Stimulated activated CD4-positive, alpha-beta T cell treated with anti-CD3 and anti-CD28 coated beads, Interleukin-12 subunit alpha, Interleukin-12 subunit beta, amount 100 ng/mL, for 48 hours (primary cell): ENCODE data around the gene PAK6.

Experiments used
- DNase-seq, 3 donors: peaks; one replicate each; pipeline ENCODE4 v3.0.0-alpha.2; 2020; ENCODE audit warnings: low read depth in 2 of 3, low spot score in 1 of 3

The PAK6 gene

GRCh38 chr15:40309344-40309862 lies 70.5 kb downstream of the PAK6 start:
- no peak for DNase-seq

GRCh38 chr15:40310001-40310959 lies 71.4 kb downstream of the PAK6 start:
- DNase-seq = peak; percentile 44 to 67 (median 59)

- DNase-seq = no peak
Measured at GRCh38 chr15:40310993-40311392, 72.1 kb downstream of the PAK6 start.

- no peak for DNase-seq
Measured at GRCh38 chr15:40312370-40313158, 73.7 kb downstream of the PAK6 start.

GRCh38 chr15:40313531-40314398 lies 74.9 kb downstream of the PAK6 start:
- DNase-seq = no peak

- DNase-seq = no peak
Measured at GRCh38 chr15:40314723-40315276, 75.9 kb downstream of the PAK6 start.

- no peak for DNase-seq
Measured at GRCh38 chr15:40316931-40317330, 78.1 kb downstream of the PAK6 start.

- DNase-seq = no peak
Measured at GRCh38 chr15:40317580-40317979, 78.7 kb downstream of the PAK6 start.

- no peak for DNase-seq
Measured at GRCh38 chr15:40320409-40320808, 81.5 kb downstream of the PAK6 start.

GRCh38 chr15:40320931-40321371 lies 82.1 kb downstream of the PAK6 start:
- peak in 2 of 3 donors; percentile 28 to 53 for DNase-seq

- no peak for DNase-seq
Measured at GRCh38 chr15:40322531-40323238, 83.8 kb downstream of the PAK6 start.

GRCh38 chr15:40323239-40323952 lies 84.5 kb downstream of the PAK6 start, which contains the start of gene INAFM2:
Gene INAFM2, plus strand, starts transcription at chr15:40323692. Its CDS starts 364 bp downstream, at chr15:40324056.
- DNase-seq = peak; percentile 66 to 79 (median 75)

- DNase-seq = no peak
Measured at GRCh38 chr15:40323953-40324937, 85.4 kb downstream of the PAK6 start.

- DNase-seq = no peak
Measured at GRCh38 chr15:40325188-40325587, 86.3 kb downstream of the PAK6 start.

- no peak for DNase-seq
Measured at GRCh38 chr15:40325700-40326099, 86.8 kb downstream of the PAK6 start.
